IPS-NIHi7 (cell line): ENCODE measurements around the gene MIEF2.

Experiments
- DNase-seq: peaks from one replicate; pipeline ENCODE4 v3.0.0; 2012; ENCODE audit warnings: mixed read lengths; ENCODE audit errors: extremely low spot score

MIEF2 gene

DNA sequence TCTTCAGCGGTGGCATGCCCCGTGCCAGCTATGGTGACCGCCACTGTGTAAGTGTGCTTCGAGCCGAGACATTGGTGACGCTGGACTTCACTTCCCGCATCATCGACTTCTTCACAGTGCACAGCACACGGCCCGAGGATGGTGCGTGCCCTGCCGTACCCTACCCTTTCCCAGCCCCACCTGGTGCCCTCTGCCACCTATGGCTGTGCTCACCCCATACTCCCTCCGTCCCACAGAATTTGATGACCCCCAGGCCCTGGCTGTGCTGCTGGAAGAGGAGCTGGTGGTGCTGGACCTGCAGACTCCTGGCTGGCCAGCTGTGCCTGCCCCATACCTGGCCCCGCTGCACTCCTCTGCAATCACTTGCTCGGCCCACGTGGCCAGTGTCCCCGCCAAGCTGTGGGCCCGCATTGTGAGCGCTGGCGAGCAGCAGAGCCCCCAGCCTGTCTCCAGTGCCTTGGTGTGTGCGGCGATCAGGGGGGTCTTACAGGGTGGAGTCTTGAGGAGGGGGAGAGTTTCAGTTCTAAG lies 25.5 kb upstream of the MIEF2 start:
- DNase-seq, result no peak

DNA sequence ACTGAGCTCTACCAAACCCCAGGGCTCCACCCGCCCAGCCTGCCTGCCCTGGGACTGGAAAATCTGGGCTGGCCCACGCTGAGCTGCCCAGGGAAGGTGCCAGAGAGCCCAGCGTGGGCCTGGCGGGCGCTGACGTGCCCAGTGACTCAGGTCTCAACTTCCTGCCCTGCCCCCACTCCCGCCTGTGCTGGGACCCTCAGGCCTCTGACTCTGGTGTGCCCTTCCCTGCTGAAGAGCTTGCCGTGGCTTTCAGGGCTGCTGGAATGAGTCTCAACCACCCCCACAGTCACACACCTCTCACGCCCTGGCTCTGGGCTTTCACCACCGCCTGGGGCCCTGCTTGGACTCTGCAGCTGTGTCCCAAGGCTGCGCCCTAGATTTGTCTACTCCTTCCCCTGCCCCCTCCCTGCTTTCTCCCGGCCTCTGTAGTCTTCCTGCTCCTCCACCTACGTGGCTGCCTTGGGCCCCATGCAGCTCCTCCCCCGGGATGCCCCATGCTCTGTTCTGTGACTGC lies 24.7 kb upstream of the MIEF2 start:
- DNase-seq, result no peak

DNA sequence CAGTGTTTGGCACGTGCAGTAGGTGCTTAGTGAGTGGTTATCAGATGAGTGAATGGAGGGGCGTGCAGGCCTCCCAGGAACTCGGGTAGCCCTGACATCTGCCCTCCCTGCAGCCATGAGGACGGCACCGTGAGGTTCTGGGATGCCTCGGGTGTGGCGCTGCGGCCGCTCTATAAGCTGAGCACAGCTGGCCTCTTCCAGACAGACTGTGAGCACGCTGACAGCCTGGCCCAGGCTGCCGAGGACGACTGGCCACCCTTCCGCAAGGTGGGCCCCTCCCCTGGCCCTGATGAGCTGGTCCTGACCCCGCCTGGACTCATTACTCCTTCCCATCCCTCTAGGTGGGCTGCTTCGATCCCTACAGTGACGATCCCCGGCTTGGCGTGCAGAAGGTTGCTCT lies 24.0 kb upstream of the MIEF2 start:
- no peak for DNase-seq

DNA sequence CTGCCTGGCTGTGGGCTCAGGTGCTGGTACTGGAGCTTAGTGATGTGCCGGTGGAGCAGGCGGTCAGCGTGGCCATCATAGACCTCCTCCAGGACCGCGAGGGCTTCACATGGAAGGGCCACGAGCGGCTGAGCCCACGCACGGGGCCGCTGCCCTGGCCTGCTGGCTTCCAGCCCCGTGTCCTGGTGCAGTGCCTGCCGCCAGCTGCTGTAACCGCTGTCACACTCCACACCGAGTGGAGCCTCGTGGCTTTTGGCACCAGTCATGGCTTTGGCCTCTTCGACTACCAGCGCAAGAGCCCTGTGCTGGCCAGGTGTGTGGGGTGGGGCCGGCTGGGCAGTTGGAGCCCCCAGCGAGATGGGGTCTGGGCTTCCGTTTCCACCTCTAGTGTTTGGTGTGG lies 23.0 kb upstream of the MIEF2 start:
- no peak for DNase-seq

DNA sequence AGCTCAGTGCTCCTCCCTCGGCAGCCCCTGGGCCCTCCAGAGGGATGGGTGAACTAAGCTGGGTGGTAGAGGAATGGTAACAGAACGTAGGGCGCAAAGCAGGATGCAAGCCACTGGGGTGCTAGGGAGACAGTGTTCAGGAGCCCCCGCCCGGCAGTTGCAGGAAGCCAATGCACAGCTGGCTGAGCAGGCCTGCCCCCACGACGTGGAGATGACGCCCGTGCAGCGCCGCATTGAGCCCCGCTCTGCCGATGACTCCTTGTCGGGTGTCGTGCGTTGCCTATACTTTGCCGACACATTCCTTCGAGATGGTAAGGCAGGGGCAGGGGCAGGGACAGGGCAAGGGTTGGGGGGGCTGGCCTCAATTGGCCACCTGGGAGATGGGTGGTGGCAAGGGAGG lies 22.2 kb upstream of the MIEF2 start:
- DNase-seq, result no peak

DNA sequence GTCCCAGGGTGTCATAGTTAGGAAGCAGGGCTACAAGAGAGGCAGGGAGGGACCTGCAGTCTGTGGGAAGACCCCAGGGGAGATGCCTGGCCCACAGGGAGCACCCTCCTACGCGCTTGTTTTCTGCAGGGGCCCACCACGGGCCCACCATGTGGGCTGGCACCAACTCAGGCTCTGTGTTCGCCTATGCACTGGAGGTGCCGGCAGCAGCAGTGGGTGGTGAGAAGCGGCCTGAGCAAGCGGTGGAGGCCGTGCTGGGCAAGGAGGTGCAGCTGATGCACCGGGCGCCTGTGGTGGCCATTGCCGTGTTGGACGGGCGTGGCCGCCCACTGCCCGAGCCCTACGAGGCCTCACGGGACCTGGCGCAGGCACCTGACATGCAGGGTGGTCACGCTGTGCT lies 20.0 kb upstream of the MIEF2 start:
- DNase-seq, result no peak

DNA sequence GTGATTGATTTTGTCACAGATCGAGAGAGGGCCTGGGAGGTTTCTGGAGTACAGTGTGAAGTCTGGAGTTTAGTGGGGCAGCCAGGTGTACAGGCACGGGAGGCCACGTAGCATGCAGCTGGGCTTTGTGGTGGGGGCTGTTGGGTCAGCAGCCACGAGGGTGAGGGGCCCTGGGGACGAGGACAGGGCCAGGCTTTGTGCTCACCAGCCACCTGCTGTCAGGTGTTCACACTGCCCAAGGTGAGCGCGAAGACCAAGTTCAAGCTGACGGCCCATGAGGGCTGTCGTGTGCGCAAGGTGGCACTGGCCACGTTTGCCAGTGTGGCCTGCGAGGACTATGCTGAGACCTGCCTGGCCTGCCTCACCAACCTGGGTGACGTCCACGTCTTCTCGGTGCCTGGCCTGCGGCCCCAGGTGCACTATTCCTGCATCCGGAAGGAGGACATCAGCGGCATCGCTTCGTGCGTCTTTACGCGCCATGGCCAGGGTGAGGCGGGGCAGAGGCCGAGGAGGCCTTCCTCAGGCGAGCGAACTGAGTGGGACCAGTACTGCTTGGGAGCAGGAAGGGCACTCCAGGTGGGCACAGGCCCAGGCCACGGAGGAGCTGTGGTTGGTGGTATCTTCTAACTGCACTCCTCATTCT lies 19.1 kb upstream of the MIEF2 start:
- no peak for DNase-seq

DNA sequence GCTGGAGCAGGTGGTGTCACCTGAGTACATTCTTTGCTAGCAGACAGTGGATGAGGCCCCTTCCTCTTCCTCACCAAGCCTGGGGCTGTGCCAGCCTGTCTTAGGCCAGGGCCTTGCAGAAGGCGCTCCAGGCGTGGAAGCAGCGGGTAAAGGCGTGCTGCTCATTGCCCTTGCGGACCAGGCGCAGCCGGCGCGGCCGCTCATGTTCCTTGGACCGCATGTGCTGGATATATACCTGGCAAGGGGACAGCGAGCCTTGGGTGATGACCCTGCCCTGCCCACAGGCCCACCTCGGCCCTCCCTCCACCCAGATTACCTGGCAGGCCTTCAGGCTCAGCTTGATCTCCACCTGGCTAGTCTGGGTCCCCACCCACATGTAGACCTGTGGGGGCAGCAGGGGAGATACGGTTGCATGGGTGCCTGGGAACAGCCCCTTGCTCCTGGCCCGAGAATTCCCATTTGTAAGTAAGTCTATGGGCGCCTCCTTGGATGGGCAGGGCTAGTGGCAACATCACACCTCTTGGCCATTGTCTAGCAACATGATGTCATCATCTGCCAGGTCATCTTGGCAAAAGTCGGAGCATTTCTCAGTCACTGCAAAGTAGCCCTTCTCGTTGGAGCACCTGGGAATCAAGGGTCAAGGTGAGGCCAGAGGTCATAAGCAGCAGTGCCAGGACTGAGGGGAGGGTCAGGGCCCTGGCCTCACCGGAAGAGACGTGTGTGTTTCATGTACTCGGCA lies 15.3 kb upstream of the MIEF2 start:
- no peak for DNase-seq

DNA sequence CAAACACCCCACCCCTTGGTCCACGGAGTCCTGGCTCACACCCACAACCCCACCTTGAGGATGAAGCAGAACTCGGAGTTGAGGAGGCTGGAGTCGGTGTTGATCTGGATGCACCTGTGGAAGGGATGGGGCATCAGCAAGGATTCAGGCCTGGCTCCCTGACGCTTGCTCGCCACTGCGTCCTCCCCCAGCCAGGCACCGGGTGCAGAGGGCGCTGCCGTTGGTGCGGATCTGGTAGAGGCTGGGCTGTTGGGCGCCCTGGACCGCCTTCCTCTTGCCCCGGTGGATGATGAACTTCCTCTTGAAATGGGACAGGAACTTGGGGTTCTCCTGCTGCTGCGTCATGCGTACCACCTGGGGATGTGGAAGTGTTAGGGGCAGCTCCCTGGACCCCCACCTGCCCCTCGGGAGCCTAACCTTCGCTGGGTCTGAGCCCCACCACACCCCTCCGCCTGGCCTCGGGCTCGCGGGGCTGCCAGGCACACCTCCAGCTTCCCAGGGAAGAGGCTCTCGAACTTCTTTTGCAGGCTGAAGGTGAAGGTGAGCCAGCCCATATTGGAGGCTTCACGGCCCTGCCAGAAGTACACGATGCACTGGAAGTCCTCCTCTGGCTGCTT lies 14.2 kb upstream of the MIEF2 start:
- DNase-seq, result no peak

DNA sequence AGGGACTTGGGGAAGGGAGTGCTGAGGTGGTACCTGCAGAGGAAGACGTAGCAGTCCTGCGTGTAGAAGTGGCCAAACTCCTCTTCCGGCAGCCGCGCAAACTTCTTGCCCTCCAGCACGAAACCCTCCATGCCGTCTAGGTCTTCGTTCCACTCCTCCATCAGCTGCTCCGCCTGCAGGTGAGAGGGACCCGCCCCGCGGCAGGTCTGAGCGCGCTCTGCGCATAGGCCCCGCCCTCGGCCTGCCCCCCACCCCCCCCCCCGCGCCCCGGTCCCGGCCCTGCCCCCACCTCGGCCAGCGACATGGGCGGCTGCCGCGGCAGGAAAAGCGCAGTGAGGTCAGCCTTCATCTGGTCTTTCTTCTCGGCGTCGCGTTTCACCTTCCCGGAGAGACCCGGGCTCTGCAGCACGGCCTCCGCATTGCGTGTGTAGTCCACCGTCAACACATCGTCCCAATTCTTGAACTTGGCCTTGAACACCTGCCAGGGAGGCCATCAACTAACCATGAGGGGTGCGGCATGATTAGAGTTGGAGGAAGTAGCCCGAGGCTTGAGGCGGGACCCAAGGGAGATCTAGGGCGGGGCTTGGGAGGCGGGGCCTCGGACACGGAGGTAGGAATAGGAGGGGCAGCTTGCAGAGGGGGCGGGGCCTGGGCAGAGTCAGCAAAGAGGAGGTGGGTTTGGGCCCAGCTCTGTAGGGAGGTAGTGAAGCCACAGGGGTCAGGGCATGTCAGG lies 13.4 kb upstream of the MIEF2 start:
- DNase-seq, result peak; percentile 97

DNA sequence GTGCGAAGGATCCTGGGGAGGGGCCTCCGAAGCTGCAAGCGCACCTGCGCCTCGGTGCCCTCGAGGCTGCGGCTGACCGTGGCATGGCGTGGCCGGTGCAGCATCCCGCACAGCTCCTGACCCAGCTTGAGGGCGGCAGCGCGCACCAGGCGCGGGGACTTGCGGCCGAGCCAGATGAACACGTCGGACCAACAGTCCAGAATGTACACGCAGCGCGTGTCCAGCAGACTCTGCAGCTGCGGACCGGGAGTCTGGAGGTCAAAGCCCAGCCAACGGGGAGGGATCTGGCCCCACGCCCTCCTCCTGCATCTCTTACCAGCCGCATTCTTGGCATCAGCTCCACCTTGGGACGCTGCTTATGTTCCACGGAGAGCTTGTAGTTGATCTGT lies 12.9 kb upstream of the MIEF2 start:
- DNase-seq, result no peak

DNA sequence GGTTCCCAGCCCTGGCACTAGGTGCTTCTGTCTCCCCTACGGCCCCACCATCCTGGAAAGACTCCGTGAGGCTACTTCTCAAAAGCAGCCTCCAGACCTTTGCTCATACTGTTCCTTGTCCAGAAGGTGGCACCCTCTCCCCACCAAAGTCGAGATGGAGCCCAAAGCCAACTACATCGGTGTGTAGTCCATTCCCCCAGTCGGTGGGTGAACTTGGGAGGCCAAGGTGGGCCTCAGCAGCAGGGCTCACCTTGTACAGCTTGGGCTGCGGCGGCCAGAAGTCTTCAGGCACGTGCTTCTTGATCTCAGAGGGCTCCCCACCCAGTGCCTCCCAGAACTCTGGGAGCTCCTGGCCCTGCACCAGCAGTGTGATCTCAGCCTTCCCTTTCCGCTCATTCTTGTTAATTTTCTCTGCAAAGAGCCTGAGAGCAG lies 12.1 kb upstream of the MIEF2 start:
- peak; percentile 83 for DNase-seq

DNA sequence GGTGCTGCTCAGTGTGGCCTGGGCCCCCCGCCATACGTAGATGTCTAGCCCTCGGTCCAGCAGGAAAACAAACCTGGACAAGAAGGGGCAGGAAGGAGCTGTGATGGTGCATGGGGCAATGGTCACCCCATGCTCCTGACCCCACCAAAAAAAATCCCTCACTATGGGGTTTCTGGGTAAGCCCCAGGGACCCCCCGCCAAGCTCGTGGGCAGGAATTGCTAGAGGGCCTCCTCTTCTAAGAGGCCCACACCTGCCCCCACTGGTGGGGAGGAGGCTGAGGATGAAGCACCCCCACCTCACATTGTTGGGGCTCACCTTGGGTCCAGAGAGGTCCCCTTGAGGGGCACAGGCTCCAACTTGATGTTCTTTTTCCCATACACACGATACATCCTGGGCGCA lies 11.7 kb upstream of the MIEF2 start:
- no peak for DNase-seq

DNA sequence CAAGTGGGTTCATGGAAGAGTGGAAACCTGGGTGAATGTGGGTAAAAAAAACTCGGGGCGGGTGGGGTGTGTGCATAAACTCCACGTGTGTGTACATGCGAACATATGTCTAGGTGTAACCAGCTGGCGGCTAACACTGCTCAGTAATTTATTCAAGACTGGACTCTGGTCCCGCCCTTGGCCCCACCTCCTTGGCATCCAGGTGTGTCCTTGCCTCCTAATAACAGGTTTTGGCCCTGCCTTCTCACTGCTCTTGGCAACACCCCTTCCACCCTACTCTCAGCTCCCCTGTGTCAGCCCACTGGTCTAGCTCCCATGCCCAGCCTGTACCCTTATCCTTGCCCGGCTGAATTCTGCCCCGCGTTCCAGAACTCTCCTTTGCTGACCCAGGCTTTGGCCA lies 10.2 kb upstream of the MIEF2 start:
- DNase-seq, result no peak

DNA sequence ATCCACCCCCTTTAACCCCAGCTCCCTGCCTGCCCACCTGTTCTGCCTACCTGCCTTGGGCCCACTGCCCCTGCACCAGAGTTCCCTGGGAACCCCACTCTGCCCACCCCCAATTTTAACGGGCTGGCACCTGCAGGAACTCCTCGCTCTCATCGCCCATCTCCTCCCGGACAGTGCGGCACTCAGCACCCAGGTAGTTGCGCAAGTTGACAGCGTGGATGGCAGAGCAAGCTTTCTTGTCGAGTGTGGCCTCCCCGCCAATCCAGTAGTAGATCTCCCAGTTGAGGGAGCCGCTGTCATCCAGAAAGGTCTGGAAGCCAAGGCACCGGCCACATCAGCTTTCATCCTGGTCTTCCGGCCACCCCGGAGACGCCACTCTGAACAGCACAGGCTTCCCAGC lies 9.8 kb upstream of the MIEF2 start:
- no peak for DNase-seq

DNA sequence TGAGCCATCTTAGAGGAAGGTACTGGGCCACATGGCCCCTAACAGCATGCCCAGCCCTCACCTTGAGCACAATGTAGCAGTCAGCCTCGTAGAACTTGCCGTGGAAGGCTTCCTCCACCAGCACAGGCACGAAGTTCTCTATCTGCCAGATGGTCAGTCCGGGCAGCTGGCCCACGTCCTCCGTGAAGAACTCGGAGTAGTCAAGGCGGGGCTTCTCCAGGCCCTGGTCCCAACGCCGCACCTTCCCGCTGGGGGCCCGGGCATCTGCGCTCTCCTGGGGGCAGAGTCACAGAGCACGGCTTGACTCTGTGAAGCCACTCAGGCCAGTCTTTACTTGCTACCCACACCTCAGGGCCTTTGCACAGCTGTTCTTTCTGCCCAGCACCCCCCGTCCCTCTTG lies 9.3 kb upstream of the MIEF2 start:
- DNase-seq, result no peak

DNA sequence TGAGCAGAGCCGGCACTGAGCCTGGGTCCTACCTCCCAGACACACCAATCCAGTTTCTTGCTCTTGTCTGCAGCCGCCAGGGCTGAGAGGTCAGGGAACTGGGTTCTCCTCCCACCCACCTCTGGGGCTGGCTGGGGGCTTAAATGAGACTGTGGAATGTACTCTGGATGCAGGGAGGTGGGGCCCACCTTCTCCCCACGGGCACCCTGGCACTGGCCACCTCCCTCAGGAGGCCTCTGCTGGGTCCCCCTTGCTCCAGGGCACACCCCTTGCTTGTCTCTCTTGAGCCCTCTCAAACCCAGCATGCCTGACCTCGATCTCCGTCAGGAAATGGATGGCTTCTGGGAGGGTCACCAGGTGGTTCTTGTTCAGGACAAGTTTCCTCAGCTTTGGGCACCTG lies 8.3 kb upstream of the MIEF2 start:
- DNase-seq, result no peak

DNA sequence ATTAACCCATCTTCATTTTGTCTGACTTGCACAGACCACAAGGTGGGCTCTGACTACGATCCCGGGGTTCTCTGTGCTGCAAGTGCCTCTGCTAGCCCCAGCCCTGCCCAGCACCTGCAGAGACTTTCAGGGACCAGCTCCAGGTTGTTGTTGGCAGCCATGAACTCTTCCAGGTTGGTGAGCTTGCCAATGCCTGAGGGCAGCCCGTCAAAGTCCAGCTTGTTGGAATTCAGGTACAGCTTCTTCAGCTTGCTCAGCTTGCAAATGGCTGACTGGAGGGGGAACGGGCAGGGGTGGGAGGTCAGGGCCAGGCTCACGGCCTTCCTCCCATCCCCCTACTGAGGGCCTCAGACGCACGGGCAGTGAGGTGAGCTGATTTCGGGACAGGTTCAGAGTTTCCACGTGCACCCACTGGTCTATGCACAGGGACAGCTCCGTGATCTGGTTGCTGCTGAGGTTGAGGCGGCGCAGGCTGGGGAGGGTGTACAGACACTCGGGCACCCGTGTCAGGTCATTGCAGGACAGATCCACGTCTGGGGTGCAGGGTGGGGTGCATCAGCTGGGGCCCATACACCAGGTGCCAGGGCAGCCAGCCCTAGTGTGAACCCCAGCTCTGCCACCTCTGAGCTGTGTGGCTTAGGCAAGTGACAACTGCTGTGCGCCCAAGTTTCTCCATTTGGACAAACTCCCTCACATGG lies 7.1 kb upstream of the MIEF2 start:
- no peak for DNase-seq

DNA sequence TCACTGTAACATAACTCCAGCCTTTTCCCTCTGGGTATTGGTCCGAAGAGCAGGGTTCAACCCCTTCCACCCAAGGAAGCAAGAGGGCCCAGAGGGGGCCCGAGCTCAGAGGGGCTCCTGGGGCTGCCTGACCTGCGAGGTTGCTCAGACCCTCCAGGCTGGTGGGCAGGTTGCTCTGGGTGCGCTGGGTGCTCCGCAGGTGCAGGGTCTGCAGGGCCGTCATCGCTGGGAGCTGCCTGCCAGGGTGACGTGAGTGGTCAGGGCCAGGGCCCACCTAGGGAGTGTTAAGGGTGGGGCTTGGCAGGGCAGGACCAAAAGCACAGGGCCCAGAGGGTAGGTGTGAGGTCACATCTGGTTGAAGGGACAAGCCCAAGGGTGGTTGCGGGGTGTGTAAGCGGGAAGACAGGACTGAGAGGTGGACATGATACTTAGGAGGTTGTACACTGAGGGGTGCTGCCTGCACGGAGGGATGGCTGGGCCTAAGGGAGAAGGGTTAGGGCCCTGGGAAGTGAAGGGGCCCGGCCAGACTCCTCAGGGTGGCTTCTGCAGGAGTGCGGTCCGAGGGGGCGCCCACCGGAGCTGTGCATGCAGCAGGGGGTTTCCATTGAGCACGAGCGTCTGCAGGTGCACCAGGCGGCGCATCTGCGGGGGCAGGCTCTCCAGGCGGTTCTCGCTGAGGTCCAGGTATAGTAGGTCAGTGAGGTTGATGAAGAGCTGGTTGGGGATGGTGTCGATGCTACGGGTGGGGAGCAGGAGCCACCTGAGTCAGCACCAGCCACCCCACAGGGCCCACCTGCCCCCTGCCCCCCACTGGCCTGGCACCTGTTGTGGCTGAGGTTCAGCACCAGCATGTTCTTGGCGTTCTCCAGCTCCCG lies 6.3 kb upstream of the MIEF2 start:
- DNase-seq, result no peak

DNA sequence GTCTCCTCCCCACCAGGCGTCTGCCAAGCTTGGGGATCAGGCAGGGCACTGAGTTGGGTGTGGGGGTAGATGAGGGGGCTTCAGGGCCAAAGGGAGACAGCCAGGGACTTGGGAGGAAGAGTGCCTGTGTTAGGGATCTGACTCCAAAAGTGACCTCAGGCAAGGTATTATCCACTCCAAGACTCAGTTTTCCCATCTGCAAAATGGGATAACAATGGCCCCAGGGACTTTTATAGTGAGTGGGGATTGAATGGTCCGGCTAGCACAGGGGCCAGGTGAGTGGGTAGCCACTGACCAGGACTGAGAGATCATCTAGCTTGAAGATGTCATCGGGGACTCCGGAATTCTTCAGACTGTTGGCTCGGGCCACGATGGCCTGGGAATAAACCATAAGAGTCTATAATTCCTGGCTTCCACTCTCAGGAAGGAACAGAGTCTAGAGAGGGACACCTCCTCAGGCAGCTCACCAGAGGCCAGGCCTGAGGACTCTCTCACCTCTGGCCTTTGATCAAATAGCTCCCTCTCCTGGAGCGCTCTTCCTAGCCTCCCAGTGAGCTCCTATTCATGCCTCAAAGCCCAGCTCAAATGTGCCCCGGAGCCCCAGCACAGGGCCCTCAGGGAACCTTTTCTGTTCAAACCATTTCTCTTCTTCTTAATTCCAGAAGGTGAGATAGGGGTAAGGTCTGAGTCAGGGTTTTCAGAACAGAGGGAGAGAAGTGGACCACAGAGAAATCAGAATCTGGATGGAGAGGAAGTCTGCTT lies 5.4 kb upstream of the MIEF2 start:
- DNase-seq, result no peak
